Metanephros (tissue), 1 donor: ENCODE measurements around the gene SMU1. TPM values are rescaled to one million over a fixed set of nuclear protein-coding genes. Genes with fewer than 3 reads are reported as not detected.

Experiments used
- total RNA-seq: library from RNA; depleted of rRNA; stranded (reverse); fragments of >200 nt; gene quantifications from one replicate; pipeline ENCODE4 v1.2.3, GENCODE V29; 2014

SMU1 gene
- total RNA-seq, result 28.1 TPM

DNA sequence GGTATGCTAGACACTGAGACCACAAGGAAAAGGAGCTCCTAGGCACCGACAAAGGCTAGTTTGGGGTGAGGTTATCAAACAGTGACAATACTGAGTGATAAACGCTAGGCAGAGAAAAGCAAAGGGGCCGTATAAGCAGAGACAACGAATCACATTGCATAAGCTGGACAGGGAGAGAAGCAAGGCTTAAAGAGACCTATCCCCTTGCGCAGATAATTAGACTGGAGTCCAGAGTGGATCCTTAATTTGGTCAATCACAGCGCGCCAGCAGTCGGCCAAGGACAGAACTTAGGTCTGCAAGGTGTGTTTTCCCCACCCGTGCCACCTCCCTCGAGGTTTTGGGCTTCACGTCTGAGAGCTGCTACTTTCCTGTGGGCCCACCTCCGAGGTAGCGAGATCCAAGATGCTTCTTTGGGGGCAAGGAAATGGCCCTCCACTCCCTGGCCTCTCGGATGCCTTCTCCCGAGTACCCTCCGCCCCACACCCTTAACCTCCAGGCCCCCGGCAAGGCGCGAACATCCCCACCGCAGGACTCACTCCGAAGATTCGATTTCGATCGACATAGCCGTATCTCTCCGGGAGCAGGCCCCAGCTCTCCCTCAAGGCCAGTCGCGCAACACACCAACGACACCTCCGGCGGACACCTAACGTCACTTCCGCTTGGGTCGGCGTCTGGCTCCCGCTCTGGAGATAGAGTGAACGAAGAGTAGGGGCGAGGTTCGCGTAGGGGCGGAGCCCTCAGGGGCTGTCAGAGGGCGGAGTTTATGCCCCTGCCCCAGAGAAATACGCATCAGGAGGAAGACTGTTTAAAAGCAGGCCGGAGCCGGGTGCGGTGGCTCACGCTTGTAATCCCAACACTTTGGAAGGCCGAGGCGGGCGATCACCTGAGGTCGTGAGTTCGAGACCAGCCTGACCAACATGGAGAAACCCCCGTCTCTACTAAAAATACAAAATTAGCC is at the start of gene SMU1:
Gene SMU1 (minus strand): TSS at position 629 of the 959 bp plus-strand sequence. CDS start 66 bp downstream, at position 563.

DNA sequence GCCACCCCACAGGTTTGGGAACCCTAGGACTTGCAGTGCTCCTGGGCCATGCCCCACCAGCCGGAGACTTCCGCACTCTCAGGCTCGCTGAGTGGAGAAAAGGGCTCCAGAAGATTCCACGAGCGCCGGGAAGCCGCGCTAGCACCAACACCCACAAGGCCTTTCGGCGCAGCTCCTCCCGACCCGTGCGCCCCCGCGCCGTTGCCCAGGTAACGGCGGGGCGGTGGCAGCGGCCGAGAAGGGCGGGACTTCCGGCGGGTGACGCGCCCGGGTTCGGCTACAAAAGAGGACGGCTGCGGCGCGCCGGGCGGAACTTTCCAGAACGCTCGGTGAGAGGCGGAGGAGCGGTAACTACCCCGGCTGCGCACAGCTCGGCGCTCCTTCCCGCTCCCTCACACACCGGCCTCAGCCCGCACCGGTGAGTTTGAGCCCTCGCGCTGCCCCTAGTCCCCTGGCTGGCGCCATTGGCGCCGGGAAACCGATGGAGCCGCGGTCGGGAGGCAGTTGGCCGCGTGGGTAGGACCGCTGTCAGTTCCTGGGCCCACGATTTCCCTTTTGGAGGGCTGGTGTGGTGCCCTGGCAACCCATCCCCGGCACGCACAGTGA is 51.4 kb downstream of the SMU1 start, which contains the start of gene DNAJA1:
Gene DNAJA1 (plus strand): TSS at position 308 of the 606 bp plus-strand sequence. CDS start 1,212 bp downstream, outside the sequence.

Other genes with a start within 250 kb of the SMU1 start
- gene APTX, start 75.0 kb downstream of the SMU1 start, total RNA-seq, result 31.5 TPM
- 67.6 TPM for gene DNAJA1, start 51.4 kb downstream of the SMU1 start, total RNA-seq
- 56.2 TPM for gene B4GALT1, start 90.7 kb upstream of the SMU1 start, total RNA-seq
- gene SPINK4, start 163.5 kb upstream of the SMU1 start, total RNA-seq, result not detected
- gene BAG1, start 188.0 kb upstream of the SMU1 start, total RNA-seq, result 75.6 TPM
- 37.7 TPM for gene CHMP5, start 188.4 kb upstream of the SMU1 start, total RNA-seq
- gene NFX1, start 213.8 kb upstream of the SMU1 start, total RNA-seq, result 26.1 TPM